ENCODE measurements around the gene CDNF. TPM values are rescaled to one million over a fixed set of nuclear protein-coding genes. Genes with fewer than 3 reads are reported as not detected.
"Not testable (repeated sequence)": the region's sequence is repeated elsewhere in the genome, so short reads cannot be mapped to it uniquely, and the experiment has no call there.

Gene CDNF
- total RNA-seq, 1 donor from 2014 or later, result not detected

DNA sequence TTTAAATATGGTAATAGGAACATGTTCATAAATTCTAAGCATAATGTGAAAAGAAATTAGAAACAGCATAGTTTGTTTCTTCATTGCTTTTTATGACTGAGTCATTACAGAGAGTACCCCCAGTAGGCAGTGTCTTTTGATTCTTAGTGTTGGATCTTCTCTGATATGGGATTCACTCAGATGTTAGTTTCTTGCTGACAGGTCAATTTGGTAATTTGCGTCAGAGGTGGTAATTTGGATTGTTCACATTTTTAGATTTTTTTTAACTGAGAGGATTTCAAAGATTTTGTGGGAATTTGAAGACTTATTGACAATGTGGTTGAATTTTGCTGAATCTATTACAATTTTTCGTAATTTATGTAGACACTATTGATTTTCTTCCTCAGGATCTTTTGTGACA, 2.3 kb upstream of the CDNF start:
- DNase-seq (ENCODE audit: extremely low read depth, low read depth, low spot score), result no peak

DNA sequence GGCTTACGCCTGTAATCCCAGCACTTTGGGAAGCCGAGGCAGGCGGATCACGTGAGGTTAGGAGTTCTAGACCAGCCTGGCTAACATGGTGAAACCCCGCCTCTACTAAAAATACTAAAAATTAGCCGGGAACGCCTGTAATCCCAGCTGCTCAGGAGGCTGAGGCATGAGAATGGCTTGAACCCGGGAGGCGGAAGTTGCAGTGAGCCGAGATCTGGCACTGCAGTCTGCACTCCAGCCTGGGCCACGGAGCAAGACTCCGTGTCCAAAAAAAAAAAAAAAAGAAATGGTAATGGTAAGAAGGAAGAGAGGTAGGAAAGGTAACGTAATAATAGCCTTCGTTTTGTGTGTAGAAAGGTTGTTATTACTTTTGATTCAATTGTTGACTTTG, 1.5 kb upstream of the CDNF start:
- no peak for DNase-seq (ENCODE audit: extremely low read depth, low read depth, low spot score)

DNA sequence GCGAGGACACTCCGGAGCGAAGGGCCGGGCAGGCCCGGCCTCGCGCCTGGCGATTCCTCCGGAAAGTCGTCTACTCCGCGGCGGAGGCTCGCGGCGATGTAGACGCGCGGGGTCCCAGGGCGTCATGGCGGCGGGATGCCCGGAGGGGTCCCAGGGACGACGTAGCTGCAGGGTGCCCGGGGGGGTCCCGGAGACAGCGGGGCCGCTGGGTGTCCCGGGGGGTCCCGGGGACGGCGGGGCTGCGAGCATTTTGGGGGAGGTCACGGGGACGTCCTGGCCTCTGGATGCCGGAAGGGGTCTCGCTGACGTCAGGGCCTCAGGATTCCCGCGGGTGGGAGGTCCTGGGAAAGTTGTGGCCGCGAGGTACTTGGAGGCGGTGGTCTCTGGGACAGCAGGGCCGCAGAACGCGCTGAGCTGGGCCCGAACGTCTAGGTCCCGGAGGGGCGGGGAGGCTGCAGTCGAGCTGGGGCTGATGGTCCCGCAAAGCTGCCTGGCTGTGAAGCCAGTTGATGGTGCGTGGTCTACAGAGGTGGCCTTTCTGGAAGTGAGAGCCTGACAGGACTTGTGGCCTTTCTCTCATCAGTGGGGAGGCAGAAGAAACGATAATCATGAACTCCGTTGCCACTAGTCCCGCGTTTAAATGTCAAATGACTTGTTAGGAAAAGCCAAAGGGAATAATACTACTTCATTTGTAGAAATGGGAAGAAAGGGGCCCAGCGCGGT, 906 bp upstream of the CDNF start:
- DNase-seq (ENCODE audit: extremely low read depth, low read depth, low spot score), result no peak

DNA sequence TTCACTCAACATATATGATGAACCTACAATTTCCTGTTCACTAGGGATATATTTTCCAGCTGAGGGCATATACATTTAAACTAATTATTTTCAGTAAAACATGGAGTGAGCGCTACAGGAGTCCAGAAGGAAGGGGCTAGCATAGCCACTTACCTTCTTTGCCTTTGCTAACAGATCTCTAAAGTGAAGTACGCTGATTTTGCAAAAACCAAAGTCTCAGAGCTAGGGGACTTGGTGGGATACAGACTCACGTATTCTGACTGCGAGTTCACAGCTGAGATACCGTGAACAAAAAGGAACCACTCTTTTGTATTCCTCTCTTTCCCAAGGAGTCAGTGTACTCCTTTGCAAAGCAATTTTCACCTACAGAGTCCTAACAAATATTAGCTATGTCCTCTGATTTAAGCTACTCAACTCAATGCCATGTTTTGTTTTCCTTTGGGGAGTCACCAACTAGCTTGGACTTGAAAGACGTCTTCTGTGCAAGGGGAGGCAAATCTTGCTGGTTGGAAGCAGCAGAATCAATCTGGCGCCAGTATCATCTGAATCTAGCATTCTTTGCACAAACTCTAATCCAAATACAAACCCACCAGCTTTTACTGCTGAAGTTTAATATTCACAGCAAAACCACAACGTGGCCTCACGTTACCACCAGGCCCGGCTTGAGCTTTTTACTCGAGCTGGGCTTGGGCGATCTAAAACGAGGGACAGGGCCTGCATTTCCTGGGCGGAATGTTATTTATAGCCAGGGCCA, 657 bp downstream of the CDNF start:
- no peak for DNase-seq (ENCODE audit: extremely low read depth, low read depth, low spot score)

DNA sequence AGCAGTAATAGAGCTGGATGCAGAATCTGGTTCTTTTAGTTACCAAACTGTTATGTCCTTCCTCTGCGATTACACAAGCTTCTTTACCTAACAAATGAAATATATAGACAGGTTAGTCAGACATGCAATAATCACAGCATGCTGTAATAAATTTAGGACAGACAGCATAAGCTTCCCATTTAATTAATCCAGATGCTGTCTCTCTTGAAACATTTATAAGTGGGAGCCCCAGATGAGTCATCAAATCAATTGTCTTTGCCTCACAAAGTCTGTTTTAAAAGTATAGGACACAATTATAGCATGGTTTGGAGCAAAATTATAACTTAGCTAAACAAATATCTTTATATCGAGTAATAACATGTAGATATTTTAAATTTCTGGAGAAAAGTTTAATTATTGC, 1.6 kb downstream of the CDNF start:
- DNase-seq (ENCODE audit: extremely low read depth, low read depth, low spot score), result no peak

DNA sequence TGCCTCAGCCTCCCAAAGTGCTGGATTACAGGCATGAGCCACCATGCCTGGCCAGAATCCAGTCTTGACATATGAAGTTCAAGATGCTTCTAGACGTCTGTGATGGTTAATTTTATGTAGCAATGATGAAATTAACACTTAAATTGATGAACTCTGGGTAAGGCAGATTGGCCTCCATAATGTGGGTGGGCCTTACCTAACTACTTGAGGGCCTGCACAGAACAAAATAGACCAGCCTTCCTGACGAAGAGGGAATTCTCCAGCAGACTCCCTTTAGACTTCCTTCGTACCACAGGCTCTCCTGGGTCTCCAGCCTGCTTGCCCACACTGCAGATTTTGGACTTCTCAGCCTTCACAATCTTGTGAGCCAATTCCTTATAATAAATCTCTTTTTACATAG, 4.7 kb downstream of the CDNF start:
- DNase-seq (ENCODE audit: extremely low read depth, low read depth, low spot score), result no peak

DNA sequence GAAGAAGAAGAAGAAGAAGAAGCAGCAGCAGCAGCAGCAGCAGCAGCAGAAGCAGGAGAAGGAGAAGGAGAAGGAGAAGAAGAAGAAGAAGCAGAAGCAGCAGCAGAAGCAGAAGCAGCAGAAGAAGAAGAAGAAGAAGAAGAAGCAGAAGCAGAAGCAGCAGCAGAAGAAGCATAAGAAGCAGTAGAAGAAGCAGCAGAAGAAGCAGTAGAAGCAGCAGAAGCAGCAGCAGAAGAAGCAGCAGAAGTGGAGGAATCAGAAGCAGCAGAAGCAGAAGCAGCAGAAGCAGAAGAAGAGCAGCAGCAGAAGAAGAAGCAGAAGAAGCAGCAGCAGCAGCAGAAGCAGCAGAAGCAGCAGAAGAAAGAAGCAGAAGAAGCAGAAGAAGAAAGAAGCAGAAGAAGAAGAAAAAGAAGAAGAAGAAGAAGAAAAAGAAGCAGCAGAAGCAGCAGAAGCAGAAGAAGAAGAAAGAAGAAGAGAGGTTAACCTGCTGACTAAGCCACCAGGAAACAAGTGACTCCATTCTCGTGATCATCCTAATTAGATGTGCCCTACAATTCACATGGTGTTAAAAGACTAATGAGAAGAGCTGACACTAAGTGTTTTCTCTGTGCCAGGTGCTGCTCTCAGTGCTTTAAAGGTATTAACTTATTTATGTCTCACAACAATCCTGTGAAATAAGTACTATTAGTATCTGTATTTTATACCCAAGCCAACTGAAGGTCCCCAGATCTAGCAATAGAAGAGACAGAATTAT, 11.6 kb downstream of the CDNF start:
- no peak for DNase-seq (ENCODE audit: extremely low read depth, low read depth, low spot score)

DNA sequence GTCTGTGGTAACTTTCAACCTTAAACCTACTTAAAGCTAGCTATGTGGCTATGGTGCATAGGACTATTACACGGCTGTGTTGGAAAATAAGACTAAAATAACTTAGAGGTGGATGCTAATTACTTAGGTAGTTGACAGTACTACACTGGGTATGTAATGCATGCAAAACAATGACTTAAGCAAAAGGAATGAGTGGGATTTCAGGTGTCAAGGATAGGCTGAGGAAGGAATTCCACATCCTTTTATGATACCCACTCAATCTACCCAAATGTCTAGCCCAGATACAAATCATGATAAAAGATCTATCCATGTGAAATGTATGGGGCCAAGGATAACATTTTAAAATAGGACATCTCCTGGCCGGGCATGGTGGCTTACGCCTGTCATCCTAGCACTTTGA, 13.9 kb downstream of the CDNF start:
- no peak for DNase-seq (ENCODE audit: extremely low read depth, low read depth, low spot score)

DNA sequence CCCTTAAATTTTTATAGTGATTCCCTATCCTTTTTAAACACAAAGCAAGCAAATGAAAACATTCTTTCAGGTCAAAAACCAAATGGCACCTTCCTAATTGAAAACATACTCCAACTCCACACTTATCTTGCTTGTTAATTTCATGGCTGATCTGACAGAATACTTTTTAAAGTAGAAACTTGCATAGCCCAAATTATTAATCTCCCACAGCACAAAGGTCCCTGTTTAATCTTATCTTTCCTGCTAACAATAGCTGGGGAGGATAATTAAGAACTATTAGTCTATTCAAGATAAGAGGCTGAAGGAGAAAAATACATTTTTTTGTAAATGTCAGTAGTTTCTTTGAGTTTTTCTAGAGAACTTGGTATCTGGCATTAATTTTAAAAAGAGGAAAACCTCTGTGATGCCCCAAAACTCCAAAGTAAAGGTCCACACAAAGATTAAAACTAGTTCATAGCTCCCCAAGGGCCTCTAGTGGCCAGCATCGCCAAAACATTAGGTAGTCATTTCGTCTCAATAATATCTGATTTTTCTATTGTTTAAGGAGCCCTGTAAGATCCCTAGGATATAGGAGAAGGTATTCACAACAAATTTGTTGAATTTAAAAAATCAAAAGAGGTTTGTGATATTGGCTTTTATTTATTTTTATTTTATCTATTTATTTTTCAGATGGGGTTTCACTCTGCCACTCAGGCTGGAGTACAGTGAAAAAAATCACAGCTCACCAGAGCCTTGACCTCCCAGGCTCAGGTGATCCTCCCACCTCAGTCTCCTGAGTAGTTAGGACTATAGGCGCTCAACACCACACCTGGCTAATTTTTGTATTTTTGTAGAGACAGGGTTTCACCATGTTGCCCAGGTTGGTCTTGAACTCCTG, 14.7 kb downstream of the CDNF start:
- DNase-seq (ENCODE audit: extremely low read depth, low read depth, low spot score), result no peak

DNA sequence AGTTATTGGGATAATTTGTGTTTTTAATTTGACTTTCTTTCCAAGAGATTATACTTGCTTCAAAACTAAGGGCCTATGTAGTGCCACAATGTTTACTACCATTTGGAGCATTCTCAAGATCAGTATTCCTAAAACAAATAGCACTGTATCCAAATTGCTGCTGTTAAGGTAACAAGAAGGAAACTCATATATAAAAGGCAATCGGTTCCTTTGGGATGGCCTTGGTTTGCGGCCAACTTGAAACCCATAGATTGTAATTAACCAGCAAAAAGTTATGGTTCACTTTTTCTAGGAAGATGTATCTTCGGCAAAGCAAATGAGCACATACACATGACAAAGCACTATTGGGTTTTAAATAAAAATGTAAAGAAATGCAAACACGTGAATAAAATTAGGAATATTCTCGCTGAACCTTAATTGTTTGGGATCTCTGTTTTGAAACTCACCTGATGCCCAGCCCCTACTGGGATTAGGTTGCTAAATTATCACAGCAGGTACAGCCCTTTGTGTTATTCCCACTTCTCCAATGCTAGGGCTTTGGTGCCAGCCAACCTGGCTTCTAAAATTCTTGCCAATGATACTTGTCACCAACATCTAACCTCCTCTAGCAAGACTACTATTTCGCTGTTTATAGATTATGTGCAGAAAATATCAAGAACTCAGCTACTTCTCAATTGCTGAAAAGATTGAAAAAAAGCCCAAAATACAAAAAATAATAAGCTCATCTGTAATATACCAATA, 16.0 kb downstream of the CDNF start:
- DNase-seq (ENCODE audit: extremely low read depth, low read depth, low spot score), result no peak

DNA sequence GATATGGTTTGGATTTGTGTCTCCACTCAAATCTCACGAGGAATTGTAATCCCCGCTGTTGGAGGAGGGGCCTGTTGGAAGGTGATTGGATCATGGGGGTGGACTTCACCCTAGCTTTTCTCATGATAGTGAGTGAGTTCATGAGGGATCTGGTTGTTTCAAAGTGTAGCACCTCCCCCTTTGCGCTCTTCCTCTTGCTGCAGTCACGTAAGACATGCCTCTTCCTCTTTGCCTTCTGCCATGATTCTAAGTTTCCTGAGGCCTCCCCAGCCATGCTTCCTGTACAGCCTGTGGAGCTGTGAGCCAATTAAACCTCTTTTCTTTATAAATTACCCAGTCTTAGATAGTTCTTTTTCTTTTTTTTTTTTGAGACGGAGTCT, 17.1 kb downstream of the CDNF start:
- no peak for DNase-seq (ENCODE audit: extremely low read depth, low read depth, low spot score)

DNA sequence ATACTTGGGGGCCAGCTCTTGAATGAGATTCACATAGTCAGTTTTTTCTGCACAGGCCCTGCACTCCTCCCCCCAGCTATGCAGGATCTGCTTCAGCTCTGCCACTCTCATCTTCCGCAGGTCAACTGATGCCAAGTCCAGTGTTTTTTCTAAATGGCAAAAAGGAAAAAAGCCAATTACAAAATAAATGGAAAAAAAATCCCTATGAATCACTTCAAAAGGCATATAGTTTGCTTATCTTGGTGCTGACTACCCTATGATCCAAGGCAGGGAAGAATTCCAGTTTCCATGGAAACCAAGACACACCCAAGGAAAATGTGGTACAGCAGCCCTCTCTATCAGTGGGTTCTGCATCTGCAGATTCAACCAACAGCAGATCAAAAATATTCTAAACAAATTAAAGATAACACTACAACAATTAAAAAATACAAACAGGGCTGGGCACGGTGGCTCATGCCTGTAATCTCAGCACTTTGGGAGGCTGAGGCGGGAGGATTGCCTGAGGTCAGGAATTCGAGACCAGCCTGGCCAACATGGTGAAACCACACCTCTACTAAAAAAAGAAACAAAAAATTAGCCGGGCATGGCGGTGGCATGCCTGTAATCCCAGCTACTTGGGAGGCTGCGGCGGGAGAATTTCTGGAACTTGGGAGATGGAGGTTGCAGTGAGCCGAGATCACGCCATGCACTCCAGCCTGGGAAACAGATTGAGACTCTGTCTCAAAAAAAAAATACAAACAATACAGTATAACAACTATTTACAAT, 17.6 kb downstream of the CDNF start:
- DNase-seq (ENCODE audit: extremely low read depth, low read depth, low spot score), result no peak

DNA sequence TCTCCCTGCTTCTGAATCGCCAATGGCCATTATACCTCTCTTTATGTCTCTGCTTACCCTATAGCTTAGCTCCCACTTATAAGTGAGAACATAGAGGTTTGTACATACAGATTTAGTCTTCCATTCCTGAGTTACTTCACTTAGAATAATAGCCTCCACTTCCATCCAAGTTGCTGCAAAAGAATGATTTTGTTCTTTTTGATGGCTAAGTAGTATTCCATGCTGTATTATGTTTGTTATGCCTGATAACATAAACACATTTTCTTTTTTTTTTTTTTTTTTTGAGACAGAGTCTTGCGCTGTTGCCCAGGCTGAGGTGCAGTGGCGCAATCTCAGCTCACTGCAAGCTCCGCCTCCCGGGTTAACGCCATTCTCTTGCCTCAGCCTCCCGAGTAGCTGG, 21.1 kb downstream of the CDNF start:
- not testable (repeated sequence) for DNase-seq (ENCODE audit: extremely low read depth, low read depth, low spot score)

DNA sequence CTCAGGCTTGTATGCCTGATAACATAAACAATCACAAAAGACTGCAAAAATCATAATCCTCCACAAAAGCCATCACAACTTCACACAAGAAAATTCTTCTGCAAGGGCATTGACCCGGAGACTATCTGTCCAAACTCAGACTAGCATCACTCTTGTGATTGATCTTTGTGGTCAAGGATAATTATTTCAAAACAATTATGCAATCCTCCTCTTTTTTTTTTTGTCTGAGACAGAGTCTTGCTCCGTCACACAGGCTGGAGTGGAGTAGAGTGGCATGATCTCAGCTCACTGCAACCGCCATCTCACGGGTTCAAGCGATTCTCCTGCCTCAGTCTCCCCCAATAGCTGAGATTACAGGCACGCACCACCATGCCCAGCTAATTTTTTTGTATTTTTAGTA, 22.2 kb downstream of the CDNF start:
- no peak for DNase-seq (ENCODE audit: extremely low read depth, low read depth, low spot score)

DNA sequence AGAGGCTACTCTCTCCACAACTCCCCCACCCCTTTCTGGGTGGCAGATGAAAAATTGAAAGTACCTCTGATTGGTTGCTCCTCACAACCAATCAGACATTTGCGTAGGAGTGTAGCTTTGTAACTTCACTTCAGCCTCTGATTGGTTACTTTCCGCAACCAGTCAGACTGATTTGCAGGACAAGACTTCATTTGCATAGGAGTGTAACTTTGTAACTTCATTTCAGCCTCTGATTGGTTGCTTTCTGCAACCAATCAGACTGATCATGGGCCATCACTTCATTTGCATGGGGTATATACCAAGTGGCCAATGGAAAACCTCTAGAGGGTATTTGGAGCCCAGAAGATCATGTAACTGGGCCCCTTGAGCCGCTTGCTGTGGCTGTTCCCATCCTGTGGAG, 25.6 kb downstream of the CDNF start:
- no peak for DNase-seq (ENCODE audit: extremely low read depth, low read depth, low spot score)

DNA sequence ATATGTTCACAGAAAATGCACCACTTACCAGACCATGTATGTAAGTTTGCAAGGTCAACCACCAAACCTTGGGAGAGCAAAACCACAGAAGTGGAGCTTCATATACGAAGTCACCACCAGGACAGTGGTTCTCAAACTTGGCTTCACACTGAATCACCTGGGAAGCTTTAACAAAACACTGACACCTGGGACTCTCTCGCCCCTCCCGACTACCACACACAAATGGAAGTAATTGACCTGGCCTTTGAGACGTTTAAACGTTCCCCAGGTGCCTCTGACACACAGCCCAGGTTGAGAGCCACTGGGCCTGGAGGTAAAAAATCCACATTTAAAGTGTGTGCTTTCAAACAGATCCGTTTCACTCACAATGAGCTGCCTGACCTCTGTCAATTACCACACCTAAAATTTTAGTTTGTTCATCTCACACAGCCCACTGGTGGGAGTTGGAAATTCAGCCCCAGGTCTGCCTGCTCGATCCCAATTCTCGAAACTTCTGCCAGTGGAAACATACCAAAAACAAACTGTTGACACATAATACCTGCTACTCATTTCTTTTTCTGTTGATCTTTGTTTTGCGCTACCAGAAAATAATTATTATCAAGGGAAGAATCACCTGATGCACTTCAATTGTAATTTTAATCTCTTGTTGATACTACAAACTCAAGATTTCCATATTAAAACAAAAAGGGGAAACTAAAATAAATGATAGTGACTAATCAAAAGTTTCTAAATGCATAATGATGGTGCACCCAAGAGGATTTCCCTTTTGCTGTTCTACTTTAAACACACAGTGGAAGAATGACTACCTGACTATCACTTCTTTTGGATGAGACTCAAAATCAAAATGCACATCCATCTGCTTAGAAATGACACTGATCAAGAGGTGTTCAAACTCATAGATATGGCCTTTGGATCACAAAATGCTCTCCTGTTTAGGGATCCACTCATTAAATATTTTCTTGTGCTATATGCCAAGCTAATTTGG, 26.6 kb downstream of the CDNF start:
- DNase-seq (ENCODE audit: extremely low read depth, low read depth, low spot score), result no peak

DNA sequence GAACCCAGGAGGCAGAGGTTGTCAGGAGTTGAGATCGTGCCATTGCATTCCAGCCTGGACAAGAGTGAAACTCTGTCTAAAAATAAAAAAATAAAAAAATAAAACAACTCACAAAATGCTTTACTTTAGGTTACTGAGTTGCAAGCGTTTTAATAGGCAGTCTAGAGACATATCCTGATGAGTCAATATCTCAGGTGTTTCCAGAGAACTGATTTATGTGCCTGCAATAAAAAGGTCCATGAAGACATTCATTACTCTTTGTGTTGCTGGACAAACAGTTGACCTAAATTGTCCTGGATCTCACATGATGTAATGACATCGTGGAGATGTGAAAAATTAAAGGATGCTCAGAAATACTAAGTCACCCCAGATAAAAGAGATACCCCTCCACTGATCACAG, 31.5 kb downstream of the CDNF start:
- no peak for DNase-seq (ENCODE audit: extremely low read depth, low read depth, low spot score)

DNA sequence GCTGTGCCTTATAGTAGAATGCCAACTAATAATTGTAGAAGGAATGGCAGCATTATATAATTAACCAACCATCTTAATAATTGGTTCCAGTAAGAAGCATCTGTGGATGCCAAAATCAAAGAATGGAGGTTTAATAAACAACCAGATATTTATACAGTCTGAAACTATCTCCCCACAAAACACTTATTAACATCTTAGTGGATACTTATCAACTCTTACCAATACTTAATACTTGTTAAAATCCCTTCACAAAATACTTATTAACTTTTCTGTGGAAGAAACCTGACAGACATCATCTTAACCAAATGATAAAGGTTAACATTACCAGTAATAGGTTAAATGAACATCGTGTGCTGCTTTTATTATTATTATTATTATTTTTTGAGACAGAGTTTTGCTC, 34.0 kb downstream of the CDNF start:
- no peak for DNase-seq (ENCODE audit: extremely low read depth, low read depth, low spot score)
